ENCODE data around the gene OIP5.
"Not testable (repeated sequence)": the region's sequence is repeated elsewhere in the genome, so short reads cannot be mapped to it uniquely, and the experiment has no call there.

OIP5 gene

DNA sequence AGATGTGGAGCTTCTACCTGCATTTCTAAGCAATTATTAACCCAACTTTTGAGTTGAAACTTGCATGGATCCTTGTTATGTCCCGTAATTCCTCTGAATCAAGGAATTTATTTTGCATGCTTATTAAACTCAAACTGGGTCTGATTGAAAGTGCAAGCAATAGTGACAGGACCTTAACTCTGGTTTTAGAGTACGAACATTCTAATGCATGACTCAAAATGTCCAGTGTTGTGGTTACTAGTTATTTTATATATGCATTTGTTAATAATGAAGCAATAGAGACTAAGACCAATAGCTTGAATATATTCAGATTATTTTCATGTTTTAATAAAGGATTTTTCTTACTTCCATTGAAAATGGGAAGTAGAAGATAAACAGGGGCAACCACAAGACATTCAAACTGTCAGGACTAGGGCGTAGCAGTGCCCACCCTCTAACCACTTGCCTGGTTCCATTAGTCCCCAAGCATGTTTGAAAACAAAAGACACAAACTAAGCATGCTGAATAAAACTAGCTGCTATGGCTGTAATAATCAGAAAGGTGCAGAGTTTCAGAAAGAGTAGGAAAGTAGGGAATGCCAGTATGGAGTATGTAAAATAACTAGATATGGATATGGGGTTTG is 28.1 kb downstream of the OIP5 start:
- DNase-seq (ENCODE audit: low spot score) (no peak), FAIRE-seq (no peak)

GRCh38 chr15:41301587-41301986 is 30.8 kb downstream of the OIP5 start:
- DNase-seq (ENCODE audit: low spot score) (no peak), FAIRE-seq (no peak)

DNA sequence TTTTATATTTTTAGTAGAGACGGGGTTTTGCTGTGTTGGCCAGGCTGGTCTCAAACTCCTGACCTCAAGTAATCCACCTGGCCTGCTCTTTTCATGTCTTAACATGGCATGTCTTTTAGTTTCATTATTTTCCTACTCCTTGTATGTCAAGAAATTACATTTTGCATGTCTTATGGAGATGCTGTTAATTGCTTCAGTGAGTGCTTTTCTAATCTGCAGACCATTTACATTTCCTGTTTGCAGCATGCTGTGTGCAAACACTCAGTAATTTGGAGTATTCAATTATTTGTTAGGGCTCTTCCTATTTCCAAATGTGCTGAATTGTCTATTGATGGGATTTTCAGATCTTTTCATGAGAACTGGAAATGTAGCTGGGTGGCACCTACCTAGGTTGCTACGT is 31.3 kb downstream of the OIP5 start:
- FAIRE-seq; DNase-seq (ENCODE audit: low spot score): not testable (repeated sequence)

GRCh38 chr15:41292521-41292920 is 39.9 kb downstream of the OIP5 start:
- DNase-seq (ENCODE audit: low spot score) (no peak), FAIRE-seq (no peak)

DNA sequence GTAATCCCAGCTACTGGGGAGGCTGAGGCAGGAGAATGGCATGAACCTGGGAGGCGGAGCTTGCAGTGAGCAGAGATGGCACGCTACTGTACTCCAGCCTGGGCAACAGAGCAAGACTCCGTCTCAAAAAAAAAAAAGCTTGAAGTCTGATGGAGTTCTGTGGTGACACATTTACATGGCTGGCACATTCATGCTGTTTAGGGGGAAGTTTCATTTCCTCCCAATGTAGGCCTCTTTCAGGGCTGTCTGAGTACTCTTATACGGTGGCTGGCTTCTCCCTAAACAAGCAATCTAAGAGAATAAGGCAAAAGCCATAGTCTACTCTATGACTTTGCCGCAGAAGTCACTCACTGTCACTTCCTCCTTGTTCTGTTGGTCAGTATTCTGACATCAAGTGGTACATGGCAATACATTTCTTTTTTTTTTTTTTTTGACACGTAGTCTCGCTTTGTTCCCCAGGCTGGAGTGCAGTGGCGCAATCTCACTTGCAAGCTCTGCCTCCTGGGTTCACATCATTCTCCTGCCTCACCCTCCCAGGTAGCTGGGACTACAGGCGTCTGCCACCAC is 41.2 kb downstream of the OIP5 start:
- DNase-seq (ENCODE audit: low spot score) (no peak), FAIRE-seq (no peak)

DNA sequence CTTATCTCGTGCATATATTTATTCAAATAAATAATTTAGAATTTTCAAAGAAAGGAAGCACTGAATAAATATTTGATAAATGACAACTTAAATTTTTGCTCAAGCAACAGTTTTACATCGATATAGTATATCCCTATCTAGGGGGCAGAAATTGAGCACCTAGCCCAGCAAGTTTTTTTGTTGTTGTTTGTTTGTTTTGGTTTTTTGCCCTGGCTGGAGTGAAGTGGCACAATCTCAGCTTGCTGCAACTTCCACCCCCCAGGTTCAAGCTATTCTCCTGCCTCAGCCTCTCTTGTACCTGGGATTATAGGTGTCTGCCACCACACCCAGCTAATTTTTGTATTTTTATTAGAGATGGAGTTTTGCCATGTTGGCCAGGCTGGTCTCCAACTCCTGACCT is 42.4 kb downstream of the OIP5 start:
- FAIRE-seq = no peak

GRCh38 chr15:41288464-41288863 is 43.9 kb downstream of the OIP5 start:
- FAIRE-seq (no peak), DNase-seq (ENCODE audit: low spot score) (no peak)

More for the DNA sequence above, 42.4 kb downstream of the OIP5 start:
- DNase-seq (ENCODE audit: low spot score) = no peak

DNA sequence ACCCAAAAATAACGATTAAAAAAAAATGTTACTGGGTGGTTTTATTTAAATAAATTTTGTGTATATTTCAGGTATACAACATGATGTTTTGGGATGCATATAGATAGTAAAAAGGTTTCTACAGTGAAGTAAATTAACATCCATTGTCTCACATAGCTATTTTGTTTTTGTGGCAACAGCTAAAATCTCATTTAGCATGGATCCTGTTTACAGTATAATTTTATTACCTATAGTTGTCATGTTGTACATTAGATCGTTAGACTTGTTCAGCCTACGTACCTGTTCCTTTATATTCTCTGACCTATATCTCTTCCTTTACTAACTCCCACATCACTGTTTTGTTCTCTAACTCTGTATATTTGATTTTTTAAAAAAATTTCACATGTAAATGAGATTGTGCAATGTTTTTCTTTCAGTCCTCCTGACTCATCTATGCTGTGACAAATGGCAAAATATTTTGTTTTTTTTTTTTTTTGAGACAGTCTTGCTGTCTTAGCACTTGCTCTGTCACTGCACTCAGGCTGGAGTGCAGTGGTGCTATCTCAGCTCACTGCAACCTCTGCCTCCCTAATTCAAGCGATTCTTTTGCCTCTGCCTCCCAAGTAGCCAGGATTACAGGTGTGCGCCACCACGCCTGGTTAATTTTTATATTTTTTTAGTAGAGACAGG is 45.6 kb downstream of the OIP5 start:
- no peak for DNase-seq (ENCODE audit: low spot score)

DNA sequence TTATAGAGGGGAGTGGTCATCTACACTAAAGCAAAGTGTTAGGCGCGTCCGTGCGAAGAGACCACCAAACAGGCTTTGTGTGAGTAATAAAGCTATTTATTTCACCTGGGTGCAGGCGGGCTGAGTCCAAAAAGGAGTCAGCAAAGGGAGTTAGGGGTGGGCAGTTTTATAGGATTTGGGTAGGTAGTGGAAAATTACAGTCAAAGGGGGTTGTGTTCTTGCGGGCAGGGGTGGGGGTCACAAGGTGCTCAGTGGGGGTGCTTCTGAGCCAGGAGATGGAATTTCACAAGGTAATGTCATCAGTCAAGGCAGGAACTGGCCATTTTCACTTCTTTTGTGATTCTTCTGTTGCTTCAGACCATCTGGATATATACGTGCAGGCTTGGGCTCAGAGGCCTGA is 47.1 kb downstream of the OIP5 start:
- FAIRE-seq (no peak), DNase-seq (ENCODE audit: low spot score) (no peak)

More for the DNA sequence above, 45.6 kb downstream of the OIP5 start:
- no peak for FAIRE-seq

- FAIRE-seq (no peak), DNase-seq (ENCODE audit: low spot score) (peak; percentile 25)
Measured at GRCh38 chr15:41284427-41285177, 47.8 kb downstream of the OIP5 start.

- peak; percentile 99 for DNase-seq (ENCODE audit: low spot score)
- FAIRE-seq = peak; percentile 62
Measured at GRCh38 chr15:41283653-41284426, 48.6 kb downstream of the OIP5 start.

DNA sequence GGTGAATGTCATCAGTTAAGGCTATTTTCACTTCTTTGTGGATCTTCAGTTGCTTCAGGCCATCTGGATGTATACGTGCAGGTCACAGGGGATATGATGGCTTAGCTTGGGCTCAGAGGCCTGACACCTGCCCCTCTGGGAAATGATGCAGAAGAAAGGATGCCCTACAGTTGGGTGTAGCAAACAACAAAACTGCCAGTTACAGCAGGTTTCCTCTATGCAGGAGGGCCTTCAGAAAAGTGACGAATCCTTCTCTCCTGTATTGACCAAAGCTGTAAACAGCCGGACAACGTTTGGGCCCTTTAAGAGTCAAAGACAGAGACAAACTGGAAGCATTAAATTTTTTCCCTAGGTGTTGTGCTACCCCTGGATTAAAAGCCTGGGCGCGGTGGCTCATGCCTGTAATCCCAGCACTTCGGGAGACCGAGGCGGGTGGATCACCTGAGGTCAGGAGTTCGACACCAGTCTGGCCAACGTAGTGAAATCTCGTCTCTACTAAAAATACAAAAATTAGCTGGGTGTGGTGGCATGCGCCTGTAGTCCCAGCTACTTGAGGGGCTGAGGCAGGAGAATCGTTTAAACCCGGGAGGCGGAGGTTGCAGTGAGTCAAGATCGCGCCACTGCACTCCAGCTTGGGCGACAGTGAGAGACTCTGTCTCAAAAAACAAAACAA is 49.3 kb downstream of the OIP5 start:
- not testable (repeated sequence) for FAIRE-seq; DNase-seq (ENCODE audit: low spot score)

GRCh38 chr15:41282436-41282835 is 50.0 kb downstream of the OIP5 start:
- FAIRE-seq; DNase-seq (ENCODE audit: low spot score): not testable (repeated sequence)

GRCh38 chr15:41281236-41281635 is 51.2 kb downstream of the OIP5 start:
- no peak for FAIRE-seq
- no peak for DNase-seq (ENCODE audit: low spot score)

DNA sequence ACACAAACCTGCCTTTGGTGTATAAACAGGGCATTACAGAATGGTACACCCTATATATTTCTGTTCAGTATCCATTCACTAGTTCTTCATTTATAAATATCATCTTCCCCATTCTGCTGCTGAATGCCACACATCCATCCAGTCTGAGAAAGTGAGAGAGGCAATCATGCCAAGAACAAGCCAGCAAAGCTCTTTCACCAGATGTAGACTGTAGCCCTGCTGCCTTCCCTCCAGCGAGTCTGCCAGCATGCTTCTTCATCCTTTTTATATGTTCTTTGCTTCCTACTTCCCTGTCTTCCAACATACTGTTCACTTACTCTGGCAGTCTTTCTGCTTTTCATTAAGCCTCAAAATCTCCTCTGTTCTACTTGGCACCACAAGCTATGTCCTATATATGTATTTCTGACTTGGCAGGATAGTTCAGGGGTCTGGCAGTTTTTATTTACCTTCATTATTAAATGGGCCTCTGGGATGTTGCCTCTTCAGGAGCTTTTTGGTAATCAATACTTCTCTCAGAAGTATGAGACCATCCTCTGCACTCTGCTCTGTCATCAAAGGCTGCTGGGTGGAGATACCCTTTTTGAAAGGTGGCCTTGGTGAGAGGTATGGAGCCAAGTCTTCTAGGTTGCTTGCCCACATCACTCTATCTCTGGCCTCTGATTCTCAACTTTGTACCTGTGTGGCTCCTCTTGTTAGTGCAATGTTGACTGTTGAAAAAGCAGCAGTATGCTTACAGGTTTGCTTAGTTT is 52.7 kb downstream of the OIP5 start:
- FAIRE-seq (no peak), DNase-seq (ENCODE audit: low spot score) (no peak)

DNA sequence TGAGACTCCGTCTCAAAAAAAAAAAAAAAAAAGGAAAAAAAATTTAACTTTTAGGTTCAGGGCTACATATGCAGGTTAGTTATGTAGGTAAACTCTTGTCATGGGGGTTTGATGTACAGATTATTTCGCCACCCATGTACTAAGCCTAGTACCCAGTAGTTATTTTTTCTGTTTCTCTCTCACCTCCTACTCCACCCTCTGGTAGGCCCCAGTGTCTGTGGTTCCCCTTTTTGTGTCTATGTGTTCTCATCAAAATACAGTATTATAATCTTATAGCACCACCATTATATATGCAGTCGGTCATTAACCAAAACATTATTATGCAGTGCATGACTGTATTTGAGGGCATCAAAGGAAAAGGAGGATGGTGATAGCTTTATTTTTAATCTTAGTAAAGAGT is 54.1 kb downstream of the OIP5 start:
- no peak for FAIRE-seq
- no peak for DNase-seq (ENCODE audit: low spot score)

- FAIRE-seq = no peak
- no peak for DNase-seq (ENCODE audit: low spot score)
Measured at GRCh38 chr15:41276831-41277230, 55.6 kb downstream of the OIP5 start.

GRCh38 chr15:41269887-41270286 is 62.5 kb downstream of the OIP5 start:
- FAIRE-seq (no peak), DNase-seq (ENCODE audit: low spot score) (no peak)

DNA sequence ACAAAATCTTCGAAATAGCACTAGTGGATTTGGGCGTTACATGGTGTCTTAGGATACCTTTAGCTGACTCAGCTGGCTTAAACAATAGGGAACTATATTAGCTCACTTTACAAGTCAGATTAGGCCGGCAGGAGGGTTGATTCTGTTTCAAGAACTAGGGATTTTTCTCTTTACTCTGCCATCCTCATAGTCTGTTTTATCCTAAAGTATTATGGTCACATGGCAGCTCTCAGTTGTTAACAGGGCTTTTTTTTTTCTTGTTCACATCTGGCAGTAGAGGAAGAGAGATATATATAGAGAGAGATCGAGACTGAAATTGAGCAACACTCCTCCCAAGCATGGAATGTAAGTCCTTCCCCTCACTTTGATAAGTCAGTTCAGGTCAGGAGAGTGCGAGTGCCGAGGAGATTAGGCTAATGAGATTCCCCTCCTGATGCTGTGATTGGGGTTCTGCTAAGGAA is 68.5 kb downstream of the OIP5 start:
- no peak for DNase-seq (ENCODE audit: low spot score)
- FAIRE-seq = no peak

GRCh38 chr15:41262571-41262970 is 69.8 kb downstream of the OIP5 start:
- FAIRE-seq (no peak), DNase-seq (ENCODE audit: low spot score) (no peak)
